Activated naive CD4-positive, alpha-beta T cell (primary cell): ENCODE data around the gene ANKLE1.
"Not testable (repeated sequence)": the region's sequence is repeated elsewhere in the genome, so short reads cannot be mapped to it uniquely, and the experiment has no call there.

Source experiments
- DNase-seq, 4 experiments: peaks; one replicate each; lab custom pipeline; 2025; lab: John Stamatoyannopoulos, UW

The ANKLE1 gene

GRCh38 chr19:17282488-17283125 is 906 bp downstream of the ANKLE1 start:
- peak; percentile 47 to 71 (median 62) for DNase-seq

- no peak for DNase-seq
These were observed 1.8 kb downstream of the ANKLE1 start for GRCh38 chr19:17283504-17283996.

GRCh38 chr19:17285415-17286135 is 3.9 kb downstream of the ANKLE1 start:
- no peak for DNase-seq

GRCh38 chr19:17286263-17286662 is 4.6 kb downstream of the ANKLE1 start:
- DNase-seq: no peak

DNA sequence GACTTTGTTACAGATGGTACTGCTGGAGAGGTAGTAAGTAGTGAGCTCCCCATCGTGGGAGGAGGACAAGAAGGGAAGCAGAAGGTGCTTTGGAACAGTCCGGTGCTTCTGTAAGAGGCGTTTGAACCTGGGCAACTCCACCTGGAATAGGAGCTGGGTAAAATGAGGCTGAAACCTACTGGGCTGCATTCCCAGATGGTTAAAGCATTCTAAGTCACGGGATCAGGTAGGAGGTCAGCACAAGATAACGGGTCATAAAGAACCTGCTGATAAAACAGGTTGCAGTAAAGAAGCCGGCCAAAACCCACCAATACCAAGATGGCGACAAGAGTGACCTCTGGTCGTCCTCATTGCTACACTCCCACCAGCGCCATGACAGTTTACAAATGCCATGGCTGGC is 5.1 kb downstream of the ANKLE1 start:
- DNase-seq: no peak

DNA sequence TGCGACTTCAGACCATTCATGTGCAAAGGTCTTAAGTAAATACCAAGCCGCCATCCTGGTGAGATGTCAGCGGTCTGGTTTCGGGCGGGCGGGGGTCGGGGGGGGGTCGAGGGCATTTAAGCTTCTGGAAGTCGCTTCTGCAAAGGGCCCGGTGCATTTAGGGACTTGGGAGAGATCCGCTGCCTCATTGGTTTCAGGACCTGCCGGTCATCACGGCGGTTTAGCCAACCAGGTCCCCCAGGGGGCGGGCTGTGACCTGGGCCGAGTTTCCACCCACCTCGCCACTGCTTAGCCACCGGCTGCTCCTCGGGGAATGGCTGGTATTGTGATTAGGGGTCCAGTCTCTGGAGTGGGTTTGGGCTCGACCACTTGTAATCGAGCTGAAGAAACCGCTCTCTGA is 7.8 kb downstream of the ANKLE1 start:
- DNase-seq: no peak

GRCh38 chr19:17292301-17293074 is 10.8 kb downstream of the ANKLE1 start:
- DNase-seq: peak; percentile 28 to 74 (median 45)

DNA sequence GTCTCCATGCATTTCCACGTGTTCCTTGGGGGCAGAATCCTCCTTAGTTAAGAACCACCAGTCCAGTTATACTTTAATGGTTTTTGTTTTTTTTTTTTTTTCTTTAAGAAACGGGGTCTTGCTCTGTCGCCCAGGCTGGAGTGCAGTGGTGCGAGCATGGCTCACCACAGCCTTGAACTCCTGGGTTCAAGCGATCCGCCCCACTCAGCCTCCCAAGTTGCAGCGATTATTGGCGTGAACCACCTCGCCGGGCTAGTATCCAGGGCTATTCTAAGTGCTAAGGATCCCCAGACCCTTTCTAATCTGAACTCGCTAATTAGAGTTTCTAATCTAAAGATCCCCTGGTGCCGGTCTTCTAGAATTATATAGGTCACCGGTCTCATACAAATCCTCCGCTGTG is 11.9 kb downstream of the ANKLE1 start:
- no peak for DNase-seq

DNA sequence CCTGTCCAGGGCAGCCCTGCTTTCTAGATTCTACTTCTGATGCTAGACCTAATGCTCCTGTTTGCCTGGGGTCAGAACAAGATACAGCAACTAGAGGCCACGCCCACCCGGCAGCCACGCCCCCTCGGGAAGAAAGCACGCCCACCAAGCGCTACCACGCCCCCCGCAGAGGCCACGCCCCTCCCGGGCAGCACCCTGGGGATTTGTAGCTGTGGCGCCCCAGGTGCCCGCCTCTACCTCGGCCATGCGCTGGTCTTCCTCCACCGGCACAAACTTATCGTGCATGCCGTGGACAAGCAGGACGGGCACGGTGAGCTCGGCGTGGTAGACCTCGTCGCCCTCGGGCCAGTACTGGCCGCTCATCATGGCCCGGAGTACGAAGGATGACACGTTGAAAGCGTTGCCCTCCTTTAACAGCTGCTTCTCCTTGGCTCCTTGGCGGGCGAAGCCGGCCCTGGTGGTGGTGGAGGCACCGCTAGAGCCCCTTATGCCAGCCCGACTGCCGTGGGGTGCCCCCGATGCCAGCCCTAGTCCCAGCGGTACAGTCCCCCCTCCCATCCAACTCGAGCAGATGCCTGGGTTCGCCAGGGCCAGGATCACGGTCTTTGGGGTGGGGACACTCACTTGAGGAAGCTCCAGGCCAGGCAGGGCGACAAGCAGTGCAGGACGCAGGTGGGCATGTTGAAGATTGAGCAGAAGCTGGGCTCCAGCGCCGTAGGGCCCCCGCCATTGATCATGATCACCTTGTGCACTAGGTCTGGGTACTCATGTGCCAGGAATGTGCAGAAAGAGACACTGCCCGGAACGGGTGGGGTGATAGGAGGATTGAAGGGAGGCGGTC is 12.6 kb downstream of the ANKLE1 start:
- peak in 2 of 4 experiments; percentile 9 to 19 for DNase-seq

DNA sequence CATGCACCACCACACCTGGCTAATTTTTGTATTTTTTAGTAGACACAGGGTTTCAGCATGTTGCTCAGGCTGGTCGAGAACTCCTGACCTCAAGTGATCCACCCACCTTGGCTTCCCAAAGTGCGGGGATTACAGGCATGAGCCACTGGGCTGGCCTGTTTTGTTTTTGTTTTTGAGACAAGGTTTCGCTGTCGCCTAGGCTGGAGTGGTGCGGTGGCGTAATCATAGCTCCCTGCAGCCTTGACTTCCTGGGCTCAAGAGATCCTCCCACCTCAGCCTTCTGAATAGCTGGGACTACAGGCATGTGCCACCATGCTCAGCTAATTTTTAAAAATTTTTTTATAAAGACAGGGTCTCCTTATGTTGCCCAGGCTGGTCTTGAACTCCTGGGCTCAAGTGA is 13.8 kb downstream of the ANKLE1 start:
- DNase-seq: not testable (repeated sequence)

GRCh38 chr19:17296273-17296672 is 14.6 kb downstream of the ANKLE1 start:
- DNase-seq: no peak

GRCh38 chr19:17296976-17297375 is 15.3 kb downstream of the ANKLE1 start:
- no peak for DNase-seq

- DNase-seq: no peak
These were observed 19.4 kb downstream of the ANKLE1 start for GRCh38 chr19:17300992-17301619.

DNA sequence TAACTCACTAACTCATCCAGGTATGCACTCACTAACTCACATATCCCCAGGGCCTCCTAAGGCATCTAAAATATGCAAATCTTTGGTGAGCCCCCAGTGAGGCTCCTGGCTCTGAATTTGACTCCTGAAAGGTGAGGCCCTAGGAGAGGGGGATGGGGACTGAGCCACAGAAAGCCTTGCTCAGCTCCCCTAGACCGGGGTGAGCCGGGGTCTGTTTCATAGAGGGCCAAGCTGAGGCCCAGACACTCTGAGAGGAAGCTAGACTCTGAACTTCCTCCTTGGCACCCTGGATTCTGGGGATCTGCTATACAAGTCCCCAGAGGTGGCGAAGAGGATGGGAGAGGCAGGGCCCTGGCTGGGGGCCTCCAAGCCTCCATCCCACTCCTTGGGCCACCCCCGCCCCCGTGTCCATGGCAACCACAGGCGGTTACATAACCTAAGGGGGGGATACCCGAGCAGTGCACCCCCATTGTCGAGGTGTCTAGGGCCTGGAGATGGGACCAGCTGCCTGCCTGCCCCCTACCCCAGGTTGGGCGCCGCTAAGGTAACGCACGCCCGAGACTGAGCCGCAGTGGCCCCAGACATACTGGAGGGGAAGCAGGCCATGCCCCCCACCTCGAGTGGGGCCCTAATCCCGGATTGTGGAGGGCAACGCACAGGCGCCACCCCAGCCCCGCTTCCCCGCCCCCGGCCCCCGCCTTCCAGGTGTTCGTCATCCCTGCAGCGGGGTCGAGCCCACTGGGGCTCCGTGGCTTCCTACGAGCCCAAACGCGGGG is 20.9 kb downstream of the ANKLE1 start:
- peak in 1 of 4 experiments; percentile 51 for DNase-seq

- peak; percentile 59 to 93 (median 84) for DNase-seq
These were observed 21.7 kb downstream of the ANKLE1 start, which contains the start of gene ABHD8 for GRCh38 chr19:17303167-17303939. TSS of gene ABHD8 (minus strand) at chr19:17303425. CDS start at chr19:17301616, 1,809 bp downstream.

- DNase-seq: no peak
These were observed 22.2 kb downstream of the ANKLE1 start for GRCh38 chr19:17303940-17304267.

GRCh38 chr19:17304386-17305215 is 22.9 kb downstream of the ANKLE1 start:
- DNase-seq: no peak

GRCh38 chr19:17305216-17305516 is 23.5 kb downstream of the ANKLE1 start:
- no peak for DNase-seq
